PFSK-1 (cell line): ENCODE results near the gene MTG1.
"Not testable (repeated sequence)": the region's sequence is repeated elsewhere in the genome, so short reads cannot be mapped to it uniquely, and the experiment has no call there.

Experiments used
- FOXP2 ChIP-seq: optimal IDR thresholded peaks from 2 replicates; pipeline ENCODE3; 2011; ENCODE audit warnings: borderline replicate concordance, control low read depth, inconsistent platforms; ENCODE audit not compliant: insufficient read depth; ENCODE audit errors: extremely low read length, extremely low read depth
- POLR2AphosphoS5 ChIP-seq: IDR thresholded peaks from 2 replicates; pipeline ENCODE4 v1.6.1; 2012; ENCODE audit warnings: low read depth, mild to moderate bottlenecking, control low read depth, low read length, moderate library complexity
- SIN3A ChIP-seq: IDR thresholded peaks from 2 replicates; pipeline ENCODE4 v1.6.1; 2012; ENCODE audit warnings: mild to moderate bottlenecking, low read length, moderate library complexity, borderline replicate concordance; ENCODE audit not compliant: insufficient read depth
- TAF1 ChIP-seq: IDR thresholded peaks from 2 replicates; pipeline ENCODE4 v1.6.1; 2012; ENCODE audit warnings: low read length, control low read depth, borderline replicate concordance; ENCODE audit not compliant: insufficient read depth
- TF ChIP-seq, protein P1 (sequence below), 2 experiments: IDR thresholded peaks; 2 replicates each; pipeline versions ENCODE4 v1.6.1 to v1.8.0; 2011 to 2012; ENCODE audit warnings: low read depth in 2 of 2, low read length in 2 of 2, control low read depth in 1 of 2, inconsistent platforms in 1 of 2, mild to moderate bottlenecking in 1 of 2, moderate library complexity in 1 of 2; ENCODE audit not compliant: insufficient read depth in 1 of 2

- TF ChIP-seq POLR2AphosphoS5, TAF1, SIN3A, FOXP2: not testable (repeated sequence)
- TF ChIP-seq, protein P1, sequence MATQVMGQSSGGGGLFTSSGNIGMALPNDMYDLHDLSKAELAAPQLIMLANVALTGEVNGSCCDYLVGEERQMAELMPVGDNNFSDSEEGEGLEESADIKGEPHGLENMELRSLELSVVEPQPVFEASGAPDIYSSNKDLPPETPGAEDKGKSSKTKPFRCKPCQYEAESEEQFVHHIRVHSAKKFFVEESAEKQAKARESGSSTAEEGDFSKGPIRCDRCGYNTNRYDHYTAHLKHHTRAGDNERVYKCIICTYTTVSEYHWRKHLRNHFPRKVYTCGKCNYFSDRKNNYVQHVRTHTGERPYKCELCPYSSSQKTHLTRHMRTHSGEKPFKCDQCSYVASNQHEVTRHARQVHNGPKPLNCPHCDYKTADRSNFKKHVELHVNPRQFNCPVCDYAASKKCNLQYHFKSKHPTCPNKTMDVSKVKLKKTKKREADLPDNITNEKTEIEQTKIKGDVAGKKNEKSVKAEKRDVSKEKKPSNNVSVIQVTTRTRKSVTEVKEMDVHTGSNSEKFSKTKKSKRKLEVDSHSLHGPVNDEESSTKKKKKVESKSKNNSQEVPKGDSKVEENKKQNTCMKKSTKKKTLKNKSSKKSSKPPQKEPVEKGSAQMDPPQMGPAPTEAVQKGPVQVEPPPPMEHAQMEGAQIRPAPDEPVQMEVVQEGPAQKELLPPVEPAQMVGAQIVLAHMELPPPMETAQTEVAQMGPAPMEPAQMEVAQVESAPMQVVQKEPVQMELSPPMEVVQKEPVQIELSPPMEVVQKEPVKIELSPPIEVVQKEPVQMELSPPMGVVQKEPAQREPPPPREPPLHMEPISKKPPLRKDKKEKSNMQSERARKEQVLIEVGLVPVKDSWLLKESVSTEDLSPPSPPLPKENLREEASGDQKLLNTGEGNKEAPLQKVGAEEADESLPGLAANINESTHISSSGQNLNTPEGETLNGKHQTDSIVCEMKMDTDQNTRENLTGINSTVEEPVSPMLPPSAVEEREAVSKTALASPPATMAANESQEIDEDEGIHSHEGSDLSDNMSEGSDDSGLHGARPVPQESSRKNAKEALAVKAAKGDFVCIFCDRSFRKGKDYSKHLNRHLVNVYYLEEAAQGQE (IDR thresholded peaks at IDR 0.05; ENCODE audit: insufficient read depth in 1 of 2, low read depth in 2 of 2, low read length in 2 of 2) = not testable (repeated sequence)
Observed at GRCh38 chr10:133424601-133425000, 30.6 kb downstream of the MTG1 start, which contains the start of gene SPRN.
